Right lung (tissue), 5 donors: ENCODE measurements around the gene PLAAT2. TPM values are rescaled to one million over a fixed set of nuclear protein-coding genes. Genes with fewer than 3 reads are reported as not detected.

Experiments
- DNase-seq, 2 donors: peaks; one replicate each; pipeline ENCODE4 v3.0.0-alpha.2; 2013
- polyA plus RNA-seq, 5 donors: library from polyadenylated mRNA; unstranded; fragments of 120-200 nt; gene quantifications; one replicate each; pipeline versions ENCODE4 v1.2.1 to v1.2.3, GENCODE V29; 2013; ENCODE audit warnings: inconsistent platforms in 1 of 5, low replicate concordance in 1 of 5; ENCODE audit not compliant: insufficient read length in 5 of 5, insufficient read depth in 1 of 5

PLAAT2 gene
- polyA plus RNA-seq, 5 donors = 0.14 TPM; not detected in 4

GRCh38 chr11:63520606-63521170, 42.5 kb downstream of the PLAAT2 start:
- DNase-seq = no peak

DNA sequence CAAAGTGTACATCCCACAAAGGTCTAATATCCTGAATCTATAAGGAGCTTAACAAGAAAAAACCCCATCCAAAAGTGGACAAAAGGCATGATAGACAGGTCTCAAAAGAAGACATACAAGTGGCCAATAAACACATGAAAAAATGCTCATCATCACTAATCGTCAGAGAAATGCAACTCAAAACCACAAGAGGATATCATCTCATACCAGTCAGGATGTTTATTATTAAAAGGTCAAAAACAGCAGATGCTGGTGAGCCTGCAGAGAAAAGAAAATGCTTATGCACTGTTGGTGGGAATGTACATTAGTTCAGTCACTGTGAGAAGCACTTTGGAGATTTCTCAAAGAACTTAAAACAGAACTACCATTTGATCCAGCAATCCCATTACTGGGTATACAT, 44.6 kb downstream of the PLAAT2 start:
- no peak for DNase-seq

- no peak for DNase-seq
Measured at GRCh38 chr11:63517156-63517555, 46.0 kb downstream of the PLAAT2 start.

- DNase-seq = no peak
Measured at GRCh38 chr11:63516109-63516508, 47.1 kb downstream of the PLAAT2 start.

GRCh38 chr11:63512816-63513215, 50.4 kb downstream of the PLAAT2 start:
- no peak for DNase-seq

DNA sequence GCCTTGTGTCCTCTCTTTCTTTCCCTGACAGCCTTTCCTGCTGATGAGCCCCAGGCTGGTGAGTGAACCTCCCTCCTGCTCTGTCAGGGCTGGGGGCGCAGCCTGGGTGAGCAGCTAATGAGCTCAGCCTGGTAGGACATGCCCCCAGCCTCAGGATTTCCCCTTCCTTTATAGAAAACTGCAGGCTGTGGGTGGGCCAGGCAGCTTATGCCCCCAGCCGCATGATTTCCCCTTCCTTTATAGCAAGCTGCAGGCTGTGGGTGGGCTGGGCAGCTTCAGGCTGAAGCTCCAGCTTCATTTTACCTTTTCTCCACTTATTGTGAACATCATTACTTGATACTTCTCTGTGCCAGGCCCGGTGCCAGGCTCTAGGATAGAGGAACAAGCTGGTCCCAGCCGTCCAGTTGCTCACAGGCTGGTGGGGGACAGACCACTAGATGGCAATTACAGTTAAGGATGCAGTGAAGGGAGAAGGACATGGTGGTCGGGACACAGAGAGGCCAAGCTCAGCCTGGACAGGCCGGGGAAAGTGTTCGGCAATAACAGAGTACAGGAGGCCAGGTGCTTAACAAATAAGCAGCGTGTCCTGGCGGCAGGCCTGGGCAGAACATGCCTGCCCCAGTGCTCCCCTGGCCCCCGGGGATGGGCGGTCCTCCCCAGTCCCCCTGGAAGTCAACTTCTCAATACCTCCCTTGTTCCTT, 52.0 kb downstream of the PLAAT2 start:
- DNase-seq = no peak

DNA sequence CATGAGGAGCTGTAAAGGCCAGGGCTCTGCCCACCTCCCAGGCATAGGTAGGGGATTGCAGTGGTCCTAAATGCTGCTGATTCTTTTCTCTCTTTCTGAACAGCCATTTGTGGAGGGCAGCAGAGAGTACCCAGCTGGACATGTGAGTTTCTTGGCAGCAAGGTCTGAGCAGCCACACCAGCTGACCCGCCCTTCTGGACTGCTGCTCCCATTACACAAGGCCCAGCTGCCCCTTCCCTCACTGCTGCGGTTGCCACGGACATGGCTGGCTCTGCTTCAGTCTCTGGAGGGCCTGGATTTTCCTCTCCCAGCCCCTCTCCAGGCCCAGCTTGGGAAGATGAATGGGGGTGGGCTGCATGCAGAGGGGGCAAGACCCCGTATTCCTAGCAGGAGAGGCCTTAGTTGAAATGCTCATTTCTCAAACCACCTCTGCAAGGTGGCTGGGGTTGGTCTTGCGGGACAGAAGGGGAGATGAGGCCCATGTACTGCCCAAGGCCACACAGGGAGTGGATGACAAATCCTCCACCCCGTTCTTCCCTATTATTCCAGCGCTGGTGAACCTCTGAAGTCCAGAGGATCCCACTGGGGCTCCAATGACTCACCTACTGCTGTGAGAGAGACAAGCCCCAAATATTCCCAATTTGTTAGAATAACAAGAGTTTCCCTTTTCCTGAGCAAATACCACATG, 52.7 kb downstream of the PLAAT2 start:
- no peak for DNase-seq

DNA sequence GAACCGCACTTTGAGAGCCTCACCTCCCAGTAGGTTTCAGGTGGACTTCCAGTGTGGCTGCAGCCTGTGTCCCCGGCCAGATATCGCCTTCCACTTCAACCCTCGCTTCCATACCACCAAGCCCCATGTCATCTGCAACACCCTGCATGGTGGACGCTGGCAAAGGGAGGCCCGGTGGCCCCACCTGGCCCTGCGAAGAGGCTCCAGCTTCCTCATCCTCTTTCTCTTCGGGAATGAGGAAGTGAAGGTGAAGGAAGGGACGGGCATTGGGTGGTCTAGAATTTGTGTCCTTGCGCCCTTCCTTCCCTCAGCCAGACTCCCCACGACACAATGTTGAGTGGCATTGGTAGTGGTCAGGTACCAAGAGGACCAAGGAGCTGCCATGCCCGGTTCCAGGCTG, 54.4 kb downstream of the PLAAT2 start:
- no peak for DNase-seq

- DNase-seq = no peak
Measured at GRCh38 chr11:63508009-63508408, 55.2 kb downstream of the PLAAT2 start.

GRCh38 chr11:63507511-63507910, 55.7 kb downstream of the PLAAT2 start:
- DNase-seq = no peak

GRCh38 chr11:63506876-63507275, 56.3 kb downstream of the PLAAT2 start:
- DNase-seq = no peak

GRCh38 chr11:63505857-63506528, 57.2 kb downstream of the PLAAT2 start, which contains the start of gene LGALS12:
Gene LGALS12, plus strand, starts transcription at chr11:63506084. Its CDS starts 375 bp downstream, at chr11:63506459.
- DNase-seq = no peak

GRCh38 chr11:63504933-63505586, 58.1 kb downstream of the PLAAT2 start:
- no peak for DNase-seq

- no peak for DNase-seq
Measured at GRCh38 chr11:63504054-63504453, 59.1 kb downstream of the PLAAT2 start.

GRCh38 chr11:63503492-63503891, 59.7 kb downstream of the PLAAT2 start:
- no peak for DNase-seq

Other genes with a start within 250 kb of the PLAAT2 start
- gene SLC22A9, start 193.6 kb downstream of the PLAAT2 start, polyA plus RNA-seq = under 1 TPM in 3 of 5 donors, not detected in 2; 0.08 to 0.60 (median 0.16) TPM
- 1 to 10 TPM in 4 of 5 donors, under 1 TPM in 1; 0.96 to 1.3 (median 1.1) TPM for gene PLAAT5, start 72.2 kb downstream of the PLAAT2 start, polyA plus RNA-seq
- gene LGALS12, start 57.3 kb downstream of the PLAAT2 start, polyA plus RNA-seq = under 1 TPM; 0.14 to 0.32 (median 0.27) TPM
- gene PLAAT4, start 26.6 kb downstream of the PLAAT2 start, polyA plus RNA-seq = 10 to 100 TPM in 1 of 5 donors, 1 to 10 TPM in 4; 6.2 to 10.9 (median 7.7) TPM
- gene PLAAT3, start 51.1 kb upstream of the PLAAT2 start, polyA plus RNA-seq = 10 to 100 TPM in 1 of 5 donors, 1 to 10 TPM in 4; 6.8 to 12.9 (median 8.9) TPM
- 10 to 100 TPM; 15.2 to 21.7 (median 19.0) TPM for gene ATL3, start 108.0 kb upstream of the PLAAT2 start, polyA plus RNA-seq
- gene RTN3, start 118.1 kb upstream of the PLAAT2 start, polyA plus RNA-seq = 100 to 1,000 TPM in 4 of 5 donors, 10 to 100 TPM in 1; 88.7 to 115 (median 112) TPM
- 10 to 100 TPM; 27.3 to 38.4 (median 34.5) TPM for gene ZFTA, start 205.4 kb upstream of the PLAAT2 start, polyA plus RNA-seq